GM20000 (cell line): ENCODE measurements around the gene RALGPS1.

Experiments
- DNase-seq: peaks from one replicate; pipeline ENCODE4 v3.0.0; 2012; ENCODE audit warnings: low spot score
- TF ChIP-seq, protein P1 (sequence below): IDR thresholded peaks from 2 replicates; pipeline ENCODE4 v1.5.1; 2012; ENCODE audit warnings: mild to moderate bottlenecking, control low read depth; ENCODE audit errors: extremely low read depth, missing control alignments

RALGPS1 gene

DNA sequence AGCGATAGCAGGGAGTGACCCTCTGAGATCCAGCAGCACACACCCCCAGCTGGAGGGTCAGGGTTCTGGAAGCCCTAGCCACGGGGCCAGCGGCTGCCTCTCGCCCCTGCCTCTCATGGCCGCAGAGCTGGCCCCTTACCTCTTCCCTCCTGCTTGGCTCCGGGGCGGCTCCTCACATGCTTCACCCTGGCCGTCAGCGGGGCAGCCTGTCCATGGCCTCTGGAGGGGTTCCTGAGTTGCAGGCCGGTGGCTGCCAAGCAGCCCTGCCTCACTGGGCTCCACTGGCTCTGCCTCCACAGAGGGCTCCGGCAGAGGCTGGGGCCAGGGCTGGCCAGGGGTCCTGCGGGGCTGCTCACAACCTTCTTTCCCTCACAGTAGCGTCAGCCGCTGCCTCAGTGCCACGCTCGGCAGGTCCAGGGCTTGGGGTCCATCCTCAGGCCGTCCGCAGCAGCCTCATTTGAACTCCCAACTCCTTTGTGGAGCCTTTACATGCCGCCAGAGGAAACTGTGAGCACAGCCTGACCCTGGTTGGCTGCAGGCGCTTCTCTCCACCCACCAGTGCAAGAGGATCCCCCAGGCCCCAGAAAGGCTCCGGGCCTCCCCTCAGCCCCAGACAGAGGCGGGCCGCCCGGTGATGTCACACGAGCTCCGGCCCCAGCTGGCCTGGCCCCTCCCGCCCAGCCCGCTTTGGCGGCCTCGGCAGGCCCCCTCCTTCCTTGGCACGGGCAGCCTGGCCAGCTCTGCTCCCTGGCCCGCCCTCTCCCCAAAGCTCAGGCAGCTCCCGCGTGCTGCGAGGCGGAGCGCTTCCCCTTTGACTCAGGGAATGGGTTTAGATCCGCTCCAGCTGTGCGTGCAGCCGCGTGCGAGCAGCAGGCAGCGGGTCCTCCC, 207.8 kb downstream of the RALGPS1 start, which contains the start of gene ANGPTL2:
Gene ANGPTL2 (minus strand): TSS at position 460 of the 888 bp plus-strand sequence. CDS start 13,904 bp downstream, outside the sequence.
- TF ChIP-seq, protein P1, sequence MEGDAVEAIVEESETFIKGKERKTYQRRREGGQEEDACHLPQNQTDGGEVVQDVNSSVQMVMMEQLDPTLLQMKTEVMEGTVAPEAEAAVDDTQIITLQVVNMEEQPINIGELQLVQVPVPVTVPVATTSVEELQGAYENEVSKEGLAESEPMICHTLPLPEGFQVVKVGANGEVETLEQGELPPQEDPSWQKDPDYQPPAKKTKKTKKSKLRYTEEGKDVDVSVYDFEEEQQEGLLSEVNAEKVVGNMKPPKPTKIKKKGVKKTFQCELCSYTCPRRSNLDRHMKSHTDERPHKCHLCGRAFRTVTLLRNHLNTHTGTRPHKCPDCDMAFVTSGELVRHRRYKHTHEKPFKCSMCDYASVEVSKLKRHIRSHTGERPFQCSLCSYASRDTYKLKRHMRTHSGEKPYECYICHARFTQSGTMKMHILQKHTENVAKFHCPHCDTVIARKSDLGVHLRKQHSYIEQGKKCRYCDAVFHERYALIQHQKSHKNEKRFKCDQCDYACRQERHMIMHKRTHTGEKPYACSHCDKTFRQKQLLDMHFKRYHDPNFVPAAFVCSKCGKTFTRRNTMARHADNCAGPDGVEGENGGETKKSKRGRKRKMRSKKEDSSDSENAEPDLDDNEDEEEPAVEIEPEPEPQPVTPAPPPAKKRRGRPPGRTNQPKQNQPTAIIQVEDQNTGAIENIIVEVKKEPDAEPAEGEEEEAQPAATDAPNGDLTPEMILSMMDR, result no peak

DNA sequence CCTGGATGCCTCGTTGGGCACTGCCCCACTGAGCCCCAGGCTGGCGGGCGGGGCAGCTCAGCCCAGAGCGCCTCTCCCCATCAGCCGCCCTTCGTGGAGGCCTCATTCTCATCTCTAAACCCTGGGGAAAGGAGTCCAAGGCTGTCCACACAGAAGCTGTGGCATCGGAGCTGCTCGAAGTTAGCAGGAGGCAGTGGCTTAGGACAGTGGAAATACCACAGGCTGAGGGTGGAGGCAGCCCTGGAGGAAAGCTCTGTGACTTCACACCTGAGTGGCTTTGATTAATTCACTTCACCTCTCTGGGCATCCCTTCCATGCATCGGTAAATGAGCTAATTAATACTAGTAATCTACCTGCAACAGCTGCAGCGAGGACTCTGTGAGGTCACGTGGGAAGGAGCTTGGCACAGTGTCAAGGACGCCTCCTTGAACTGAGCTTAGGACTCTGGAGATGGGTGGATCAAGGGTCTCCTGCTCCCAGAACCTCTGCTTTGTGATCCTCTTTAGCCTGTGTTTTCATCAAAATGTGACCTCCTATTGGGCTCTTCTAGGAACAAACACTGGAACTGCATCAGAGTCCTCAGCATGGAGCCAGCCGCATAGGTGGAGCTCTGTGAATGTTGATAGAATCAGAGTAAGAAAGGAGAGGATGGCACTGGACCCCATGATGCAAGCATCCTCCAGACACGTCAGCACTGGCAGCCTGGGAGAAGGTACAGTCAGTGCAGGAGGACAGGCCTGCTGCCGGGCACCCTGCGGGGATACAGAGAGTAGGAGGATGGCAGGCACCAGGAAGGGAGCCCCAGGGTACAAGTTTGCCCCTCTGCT, 208.7 kb downstream of the RALGPS1 start:
- no peak for DNase-seq
- TF ChIP-seq, protein P1, result no peak

More for the DNA sequence above, 207.8 kb downstream of the RALGPS1 start, which contains the start of gene ANGPTL2:
- peak; percentile 49 for DNase-seq

DNA sequence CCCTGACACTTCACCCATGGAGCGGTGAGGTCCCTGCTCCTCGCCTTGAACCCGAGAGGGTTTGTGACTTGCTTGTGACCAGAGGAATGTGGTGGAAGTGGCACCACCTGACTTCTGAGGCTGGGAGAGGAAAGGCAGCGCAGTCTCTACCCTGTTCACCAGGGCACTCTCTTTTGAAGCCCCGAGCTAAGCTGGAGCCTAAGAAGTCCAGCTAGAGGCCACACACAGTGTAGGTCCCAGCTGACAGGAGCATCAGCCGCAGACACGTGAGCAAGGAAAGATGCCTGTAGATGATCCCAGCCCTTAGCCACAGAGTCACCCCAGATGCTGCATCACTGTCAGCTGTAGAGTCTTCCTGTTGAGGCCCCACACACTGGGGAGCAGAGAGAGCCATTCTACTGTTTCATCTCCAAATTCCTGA, 209.5 kb downstream of the RALGPS1 start:
- no peak for DNase-seq
- TF ChIP-seq, protein P1, result no peak

DNA sequence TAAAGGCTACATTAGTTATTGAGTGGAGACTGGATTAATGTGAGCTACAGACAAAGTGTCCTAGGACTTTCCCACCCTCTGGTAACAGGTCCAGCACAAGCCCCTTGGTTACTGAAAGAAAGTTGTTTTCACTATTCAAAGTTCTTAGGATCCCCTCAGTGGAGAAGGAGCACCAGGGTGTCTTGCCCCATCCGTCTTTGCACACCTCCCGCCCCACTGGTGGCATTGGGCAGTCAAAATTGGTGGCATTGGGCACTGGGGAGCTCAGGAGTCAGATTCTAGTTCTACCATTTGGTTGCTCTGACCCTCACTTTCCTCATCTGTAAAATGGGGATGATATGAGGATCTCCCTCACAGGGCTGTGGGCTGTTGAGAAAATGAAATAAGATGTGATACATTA, 210.2 kb downstream of the RALGPS1 start:
- TF ChIP-seq, protein P1, result no peak
- no peak for DNase-seq

DNA sequence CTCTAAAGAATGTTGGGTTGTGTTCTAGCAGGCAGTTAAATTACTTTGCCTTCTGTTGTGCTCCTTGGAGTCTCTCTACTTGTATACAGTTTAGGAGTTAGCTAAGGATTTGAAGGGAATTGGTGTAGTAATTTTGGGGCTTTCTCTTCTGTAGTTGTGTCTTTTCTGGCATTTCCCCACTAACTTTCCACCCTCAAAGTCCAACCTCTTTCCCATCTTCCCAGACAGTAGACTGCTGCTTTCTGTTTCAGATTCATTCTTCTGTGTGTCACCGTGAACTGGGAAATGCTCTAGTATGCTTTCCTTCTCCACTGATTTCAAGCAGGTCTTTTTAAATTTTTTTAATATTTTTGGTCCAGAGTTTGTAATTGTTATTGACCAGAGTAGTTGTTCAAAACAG, 212.4 kb downstream of the RALGPS1 start:
- DNase-seq, result no peak
- TF ChIP-seq, protein P1, result no peak

DNA sequence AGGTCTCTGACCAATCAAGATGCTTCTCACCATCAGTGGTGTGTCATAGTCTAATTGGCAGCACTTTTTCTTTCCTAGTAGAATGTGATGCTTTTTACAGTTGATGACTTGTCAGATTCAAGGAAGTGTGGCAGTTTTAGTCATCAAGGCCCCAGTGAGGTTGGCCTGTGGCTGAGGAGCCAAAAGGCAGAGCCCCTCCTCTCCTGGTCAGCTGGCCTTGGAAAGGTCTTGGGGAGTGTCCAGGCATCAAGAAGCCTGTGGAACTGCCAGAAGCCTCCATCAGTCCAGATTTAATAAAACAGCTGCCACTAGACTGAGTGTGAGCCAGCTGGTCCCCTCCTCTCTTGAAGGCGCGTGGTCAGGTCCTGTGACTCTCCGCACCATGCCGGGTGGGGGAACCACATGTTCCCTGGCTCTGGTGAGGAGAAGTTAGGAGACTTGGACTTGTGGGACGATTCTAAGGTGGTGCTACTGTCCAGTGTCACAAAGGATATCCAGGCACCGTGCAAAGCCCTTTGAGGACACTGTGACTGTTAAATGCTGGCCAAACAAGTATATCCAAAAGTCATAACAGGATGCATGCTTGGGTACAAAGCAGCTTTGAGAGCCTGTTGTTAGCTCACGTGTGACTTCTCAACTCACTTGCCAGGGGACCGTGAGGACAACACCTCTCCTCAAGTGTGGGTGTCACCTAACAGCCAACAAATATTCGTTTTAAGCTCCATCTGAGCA, 213.9 kb downstream of the RALGPS1 start:
- DNase-seq, result no peak
- TF ChIP-seq, protein P1, result no peak
